NCI-H2196 (cell line): ENCODE data around the gene SEMA4D.

Experiments
- DNase-seq: peaks from one replicate; lab custom pipeline; 2025; ENCODE audit not compliant: unreplicated experiment; lab: John Stamatoyannopoulos, UW

SEMA4D gene

GRCh38 chr9:89466451-89467277 is 31.2 kb downstream of the SEMA4D start:
- DNase-seq, result no peak

- DNase-seq, result no peak
Observed at GRCh38 chr9:89465726-89466308, 32.1 kb downstream of the SEMA4D start.

- DNase-seq, result no peak
Observed at GRCh38 chr9:89465001-89465451, 32.9 kb downstream of the SEMA4D start.

- DNase-seq, result no peak
Observed at GRCh38 chr9:89464300-89464901, 33.5 kb downstream of the SEMA4D start.

- DNase-seq, result no peak
Observed at GRCh38 chr9:89462817-89463683, 34.9 kb downstream of the SEMA4D start.

GRCh38 chr9:89462199-89462598 is 35.7 kb downstream of the SEMA4D start:
- no peak for DNase-seq

- DNase-seq, result no peak
Observed at GRCh38 chr9:89461265-89461664, 36.6 kb downstream of the SEMA4D start.

GRCh38 chr9:89460551-89460950 is 37.4 kb downstream of the SEMA4D start:
- DNase-seq, result no peak

- DNase-seq, result no peak
Observed at GRCh38 chr9:89458768-89459496, 39.0 kb downstream of the SEMA4D start.

GRCh38 chr9:89457376-89457855 is 40.5 kb downstream of the SEMA4D start:
- no peak for DNase-seq

- DNase-seq, result no peak
Observed at GRCh38 chr9:89455356-89455824, 42.5 kb downstream of the SEMA4D start.

- no peak for DNase-seq
Observed at GRCh38 chr9:89454498-89455355, 43.2 kb downstream of the SEMA4D start.

GRCh38 chr9:89453452-89453851 is 44.5 kb downstream of the SEMA4D start:
- no peak for DNase-seq

- DNase-seq, result no peak
Observed at GRCh38 chr9:89452561-89452960, 45.4 kb downstream of the SEMA4D start.

GRCh38 chr9:89450213-89450612 is 47.7 kb downstream of the SEMA4D start:
- DNase-seq, result no peak

GRCh38 chr9:89449261-89449671 is 48.6 kb downstream of the SEMA4D start:
- no peak for DNase-seq

- DNase-seq, result no peak
Observed at GRCh38 chr9:89448821-89449220, 49.1 kb downstream of the SEMA4D start.

GRCh38 chr9:89448381-89448780 is 49.5 kb downstream of the SEMA4D start:
- DNase-seq, result no peak

- no peak for DNase-seq
Observed at GRCh38 chr9:89447416-89447815, 50.5 kb downstream of the SEMA4D start.
